Measurements from ENCODE around the gene ATP13A4. TPM values are rescaled to one million over a fixed set of nuclear protein-coding genes. Genes with fewer than 3 reads are reported as not detected.

The ATP13A4 gene
- total RNA-seq (2013) = 0.19 TPM
- polyA plus RNA-seq = under 1 TPM; 0.08 to 0.21 (median 0.19) TPM
- polyA minus RNA-seq = 0.08 TPM in 1 of 2 replicates, not detected in the other
- 0.07 to 3.6 (median 0.25) reads per million in 11 experiments for total RNA-seq

GRCh38 chr3:193554811-193555210 lies at the start of gene ATP13A4:
ATP13A4 (minus strand) TSS chr3:193554895; CDS start chr3:193554799, 96 bp downstream.
- no peaks in the 10 kb centered on the region for H3K4me1 ChIP-seq (ENCODE audit: control insufficient read depth in 1 of 2, insufficient read depth in 2 of 2, low read length in 2 of 2)
- H3K36me3 ChIP-seq (replicated peaks in 1 of 2; ENCODE audit: control insufficient read depth in 1 of 2, insufficient read depth in 2 of 2, low read length in 2 of 2) = no peaks in the 10 kb centered on the region
- no peaks in the 10 kb centered on the region for H4K20me1 ChIP-seq (ENCODE audit: insufficient read depth, low read length)
- H3K79me2 ChIP-seq (ENCODE audit: insufficient read depth, low read length) = no peaks in the 10 kb centered on the region
- no peak within 1 kb of the TSS for H3K4me2 ChIP-seq (replicated peaks; ENCODE audit: extremely low read depth, low read length, poor library complexity, severe bottlenecking)
- H3K9ac ChIP-seq (ENCODE audit: insufficient read depth, low read length, poor library complexity, severe bottlenecking) = no peak within 1 kb of the TSS
- no peak within 1 kb of the TSS for H3K27ac ChIP-seq (ENCODE audit: low read depth in 1 of 2, low read length in 2 of 2)
- 70% methylated on average over 5 of the region's 9 CpGs for WGBS (ENCODE audit: insufficient coverage)
- Mint-ChIP-seq H3K27ac (peak within 1 kb of the TSS in 1 of 7 donors; percentile 9), H3K36me3 (no peaks in the 10 kb centered on the region), H3K4me1 (peaks cover 2% of the 10 kb centered on the region), H3K27me3 (ENCODE audit: low read depth in 3 of 3) (peaks cover 2 to 7% (median 2%) of the 10 kb centered on the region in 3 donors), H3K9me3 (no peaks in the 10 kb centered on the region), H3K4me3 (no peak within 1 kb of the TSS)
- no peaks in the 10 kb centered on the region for H3K27me3 ChIP-seq (ENCODE audit: control insufficient read depth in 2 of 2, insufficient read depth in 2 of 2, low read length in 2 of 2)
- no peak within 1 kb of the TSS for H3K4me3 ChIP-seq (replicated peaks in 1 of 3; ENCODE audit: low read depth in 2 of 3, low read length in 3 of 3)
- no peak for DNase-seq
- no peaks in the 10 kb centered on the region for H3K9me3 ChIP-seq (replicated peaks in 1 of 2; ENCODE audit: control insufficient read depth in 1 of 2, insufficient read depth in 1 of 2, low read length in 2 of 2)
- TF ChIP-seq CTCF (IDR thresholded peaks at IDR 0.05) = no peak
- intact Hi-C loops (cut with micrococcal nuclease) = no loop called here
- no peak within 1 kb of the TSS for H2AFZ ChIP-seq (ENCODE audit: insufficient read depth, low read depth, low read length, poor library complexity, severe bottlenecking)

GRCh38 chr3:193599393-193599792 lies 44.7 kb upstream of the ATP13A4 start:
- H3K9me3 Mint-ChIP-seq = no peaks in the 10 kb centered on the region
- no peak overlapping the region for H3K4me2 ChIP-seq (replicated peaks; ENCODE audit: extremely low read depth, low read length, poor library complexity, severe bottlenecking)
- no peak overlapping the region for H2AFZ ChIP-seq (ENCODE audit: insufficient read depth, low read depth, low read length, poor library complexity, severe bottlenecking)
- WGBS (ENCODE audit: insufficient coverage) = 0% methylated on average over 1 of the region's 1 CpG
- H3K4me1 Mint-ChIP-seq = peaks cover 22% of the 10 kb centered on the region
- H3K9me3 ChIP-seq (replicated peaks in 1 of 2; ENCODE audit: control insufficient read depth in 1 of 2, insufficient read depth in 1 of 2, low read length in 2 of 2) = no peaks in the 10 kb centered on the region
- H4K20me1 ChIP-seq (ENCODE audit: insufficient read depth, low read length) = peaks cover 84% of the 10 kb centered on the region
- no peaks in the 10 kb centered on the region for H3K27me3 ChIP-seq (ENCODE audit: control insufficient read depth in 2 of 2, insufficient read depth in 2 of 2, low read length in 2 of 2)
- H3K36me3 Mint-ChIP-seq = peaks cover 34 to 52% of the 10 kb centered on the region in 2 donors
- intact Hi-C loops (cut with micrococcal nuclease) = no loop called here
- H3K9ac ChIP-seq (ENCODE audit: insufficient read depth, low read length, poor library complexity, severe bottlenecking) = no peak overlapping the region
- H3K27ac ChIP-seq (ENCODE audit: low read depth in 1 of 2, low read length in 2 of 2) = no peak overlapping the region
- H3K4me1 ChIP-seq (ENCODE audit: control insufficient read depth in 1 of 2, insufficient read depth in 2 of 2, low read length in 2 of 2) = peaks cover 2 to 9% of the 10 kb centered on the region in 2 donors
- TF ChIP-seq CTCF (IDR thresholded peaks at IDR 0.05) = no peak
- no peak overlapping the region for H3K27ac Mint-ChIP-seq
- no peak overlapping the region for H3K4me3 ChIP-seq (replicated peaks in 1 of 3; ENCODE audit: low read depth in 2 of 3, low read length in 3 of 3)
- DNase-seq = no peak
- H3K36me3 ChIP-seq (replicated peaks in 1 of 2; ENCODE audit: control insufficient read depth in 1 of 2, insufficient read depth in 2 of 2, low read length in 2 of 2) = peaks cover 9 to 74% of the 10 kb centered on the region in 2 donors
- no peak overlapping the region for H3K4me3 Mint-ChIP-seq
- H3K79me2 ChIP-seq (ENCODE audit: insufficient read depth, low read length) = peaks cover 97% of the 10 kb centered on the region
- H3K27me3 Mint-ChIP-seq (ENCODE audit: low read depth in 3 of 3) = no peaks in the 10 kb centered on the region

All from CD14-positive monocyte (primary cell).